HG02763 (cell line): Measurements from ENCODE around the gene COX6A1.
A peak's percentile ranks its signal among the peaks of the same experiment; 100 is the strongest.
"Not testable (repeated sequence)": the region's sequence is repeated elsewhere in the genome, so short reads cannot be mapped to it uniquely, and the experiment has no call there.

Experiments
- ATAC-seq: cut with Tn5 transposase; IDR thresholded peaks from one replicate; pipeline ENCODE4 v1.9.1; 2021; ENCODE audit warnings: mild to moderate bottlenecking, moderate library complexity; ENCODE audit not compliant: unreplicated experiment

The COX6A1 gene

GRCh38 chr12:120425797-120426196, 12.1 kb upstream of the COX6A1 start:
- ATAC-seq = no peak

GRCh38 chr12:120428597-120429229, 9.2 kb upstream of the COX6A1 start:
- ATAC-seq = no peak

GRCh38 chr12:120429368-120429767, 8.5 kb upstream of the COX6A1 start:
- ATAC-seq = no peak

- ATAC-seq = no peak
These were observed 5.0 kb upstream of the COX6A1 start for GRCh38 chr12:120432772-120433525.

DNA sequence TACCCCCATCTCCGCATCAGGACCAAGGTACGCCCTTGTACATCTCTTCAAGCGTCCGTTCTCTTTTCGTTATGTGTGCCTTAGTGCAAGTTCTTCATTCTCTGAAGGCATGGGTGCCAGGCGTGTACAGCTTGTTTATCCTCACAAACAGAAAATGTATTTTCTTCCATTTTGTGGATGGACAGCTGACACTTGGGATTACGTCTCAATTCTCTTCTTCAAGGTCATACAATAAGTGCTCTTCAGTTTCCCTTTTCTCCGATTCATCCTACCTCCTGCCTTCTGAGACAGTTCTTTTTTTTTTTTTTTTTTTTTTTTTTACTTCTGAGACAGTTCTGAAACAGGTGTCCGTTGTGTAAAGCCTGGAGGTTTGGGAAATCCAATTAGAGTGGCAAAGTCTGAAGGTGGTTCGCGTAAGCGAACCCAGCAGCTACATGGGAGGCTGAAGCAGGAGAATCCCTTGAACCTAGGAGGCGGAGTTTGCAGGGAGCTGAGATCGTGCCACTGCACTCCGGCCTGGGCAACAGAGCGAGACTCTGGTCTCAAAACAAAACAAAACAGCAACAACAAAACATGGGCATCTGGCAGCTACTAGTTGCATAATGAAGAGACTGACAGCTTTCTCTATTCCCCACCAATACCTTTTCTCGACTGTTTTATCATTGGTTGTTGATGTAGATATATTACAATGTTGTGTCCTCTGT, 734 bp downstream of the COX6A1 start:
- ATAC-seq = no peak

DNA sequence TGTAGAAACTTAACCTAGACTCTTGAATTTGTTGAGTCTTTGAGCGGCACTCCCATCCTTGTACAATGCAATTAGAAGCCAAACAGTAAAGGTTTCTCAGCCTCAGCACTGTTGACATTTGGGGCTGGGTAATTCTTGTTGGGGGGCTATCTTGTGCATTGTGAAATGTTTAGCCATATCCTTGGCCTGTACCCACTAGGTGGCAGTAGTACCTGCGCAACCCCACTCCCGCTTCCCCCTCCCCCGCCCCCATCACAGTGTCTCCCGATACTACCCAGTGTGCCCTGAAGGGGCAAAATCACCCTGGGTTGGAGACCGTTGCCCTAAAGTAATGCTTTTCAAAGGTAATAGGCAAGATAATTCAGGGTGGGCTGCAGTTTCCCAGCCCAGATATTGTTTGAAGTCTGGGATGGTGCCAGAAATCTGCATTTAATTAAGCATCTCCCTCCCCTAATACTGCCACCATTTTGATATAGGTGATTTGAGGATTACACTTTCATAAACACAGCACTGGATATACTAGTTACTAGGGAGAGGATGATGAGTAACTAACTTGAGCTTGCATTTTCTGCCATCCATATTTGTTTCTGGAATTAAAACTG, 1.8 kb downstream of the COX6A1 start:
- no peak for ATAC-seq

GRCh38 chr12:120444676-120445075, 6.8 kb downstream of the COX6A1 start:
- no peak for ATAC-seq

DNA sequence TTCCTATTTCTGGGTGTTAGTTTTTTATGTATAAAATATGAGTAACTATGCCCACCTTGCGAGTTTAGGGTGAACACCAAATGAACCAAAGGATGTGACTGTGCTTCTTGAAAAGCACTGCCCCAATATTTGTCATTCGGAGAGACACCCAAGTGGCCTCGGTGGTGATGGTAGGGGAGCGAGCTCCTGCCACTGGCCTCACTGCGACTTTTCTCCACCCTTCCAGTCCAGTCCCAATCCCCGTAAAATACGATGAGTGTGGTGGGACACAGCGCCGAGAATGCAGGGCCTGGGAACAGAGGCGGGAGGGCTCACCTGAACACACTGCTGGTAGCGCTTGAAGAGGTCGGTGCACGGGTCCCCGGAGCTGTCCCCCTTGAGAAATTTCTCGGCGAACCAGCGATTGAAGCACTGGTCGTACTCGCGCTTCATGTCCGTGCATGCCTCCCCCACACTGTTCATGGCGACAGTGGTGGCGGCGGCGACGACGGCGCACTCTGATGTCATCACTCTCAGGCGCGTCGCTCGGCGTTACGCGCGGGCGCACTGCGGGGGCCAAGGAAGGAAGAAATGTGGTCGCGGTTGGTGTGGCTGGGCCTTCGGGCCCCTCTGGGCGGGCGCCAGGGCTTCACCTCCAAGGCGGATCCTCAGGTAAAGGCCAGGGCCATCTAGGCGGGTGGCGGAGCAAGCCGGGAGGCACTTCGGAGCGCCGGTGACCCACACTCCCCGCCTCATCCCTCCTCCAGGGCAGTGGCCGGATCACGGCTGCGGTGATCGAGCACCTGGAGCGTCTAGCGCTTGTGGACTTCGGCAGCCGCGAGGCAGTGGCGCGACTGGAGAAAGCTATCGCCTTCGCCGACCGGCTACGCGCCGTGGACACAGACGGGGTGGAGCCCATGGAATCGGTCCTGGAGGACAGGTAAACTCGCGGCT, 8.3 kb downstream of the COX6A1 start, which contains the start of the genes GATC and TRIAP1:
Gene GATC (plus strand): TSS at position 534 of the 933 bp plus-strand sequence. CDS start 37 bp downstream, at position 571.
Gene TRIAP1 (minus strand): TSS at position 474 of the 933 bp plus-strand sequence. CDS start 12 bp downstream, at position 462.
- peak; percentile 91 for ATAC-seq

- not testable (repeated sequence) for ATAC-seq
These were observed 8.9 kb downstream of the COX6A1 start for GRCh38 chr12:120446844-120447178.

- no peak for ATAC-seq
These were observed 10.1 kb downstream of the COX6A1 start for GRCh38 chr12:120447992-120448391.

DNA sequence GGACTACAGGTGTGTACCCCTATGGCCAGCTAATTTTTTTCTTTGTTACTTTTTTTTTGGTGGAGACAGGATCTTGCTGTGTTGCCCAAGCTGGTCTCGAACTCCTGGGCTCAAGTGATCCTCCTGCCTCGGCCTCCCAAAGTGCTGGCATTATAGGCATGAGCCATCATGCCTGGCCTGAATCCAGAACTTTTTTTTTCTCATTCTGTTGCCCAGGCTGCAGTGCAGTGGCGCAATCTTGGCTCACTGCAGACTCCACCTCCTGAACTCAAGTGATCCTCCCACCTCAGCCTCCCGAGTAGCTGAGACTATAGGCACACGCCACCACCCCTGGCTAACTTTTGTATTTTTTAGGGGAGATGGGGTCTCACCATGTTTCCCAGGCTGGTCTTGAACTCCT, 14.6 kb downstream of the COX6A1 start:
- not testable (repeated sequence) for ATAC-seq

GRCh38 chr12:120453060-120453750, 15.3 kb downstream of the COX6A1 start:
- no peak for ATAC-seq

DNA sequence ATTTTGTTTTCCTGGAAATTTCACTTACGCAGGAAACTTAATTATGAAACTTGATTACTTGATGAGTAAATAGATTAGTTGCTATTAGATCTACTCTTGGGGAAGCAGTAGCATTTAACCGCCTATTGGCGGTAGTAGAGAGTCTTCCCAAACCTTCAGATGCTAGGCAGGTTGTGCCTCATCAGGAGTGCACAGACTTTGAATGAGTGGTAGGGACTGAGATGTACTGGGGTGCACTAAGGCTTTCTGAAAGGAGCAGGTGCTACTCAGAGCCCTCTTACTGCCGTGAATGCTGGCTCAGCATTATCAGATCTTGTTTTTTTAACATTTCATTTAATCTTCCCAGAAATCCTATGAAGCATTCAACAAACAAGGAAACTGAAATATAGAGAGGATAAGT, 16.1 kb downstream of the COX6A1 start:
- ATAC-seq = no peak

DNA sequence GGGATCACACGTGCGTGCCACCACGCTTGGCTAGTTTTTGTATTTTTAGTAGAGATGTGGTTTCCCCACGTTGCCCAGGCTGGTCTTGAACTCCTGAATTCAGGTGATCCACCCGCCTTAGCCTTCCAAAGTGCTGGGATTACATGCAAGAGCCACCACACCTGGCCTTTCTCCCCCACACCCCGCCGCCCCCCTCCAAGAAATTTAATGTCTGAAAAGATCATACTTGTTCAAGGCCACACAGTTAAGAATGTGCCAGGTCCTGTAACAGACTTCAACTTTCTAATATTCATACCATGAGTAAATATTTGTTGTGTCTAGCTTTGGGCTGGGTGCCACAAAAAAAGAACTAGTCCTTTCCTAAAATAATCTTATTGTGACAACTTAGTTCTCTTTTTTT, 17.4 kb downstream of the COX6A1 start:
- ATAC-seq = no peak

DNA sequence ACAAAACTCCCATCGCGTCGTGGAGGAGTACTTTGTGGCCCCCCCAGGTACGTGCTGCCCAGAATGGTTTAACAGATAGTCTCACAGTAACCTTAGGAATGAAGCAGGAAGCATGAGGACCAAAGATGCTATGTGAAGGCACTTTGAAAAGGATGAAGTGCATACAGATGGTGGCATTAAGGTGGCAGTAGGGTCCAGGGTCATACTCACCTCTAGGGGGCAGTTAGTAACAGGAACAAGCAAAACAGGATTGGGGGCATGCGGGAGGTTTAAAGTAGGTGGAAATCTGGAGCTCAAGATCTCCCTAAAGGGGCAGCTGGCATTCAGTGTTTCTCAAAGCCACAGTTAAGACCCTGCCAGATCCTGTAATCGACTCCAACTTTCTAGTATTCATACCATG, 19.2 kb downstream of the COX6A1 start:
- ATAC-seq = no peak

- no peak for ATAC-seq
These were observed 22.2 kb downstream of the COX6A1 start for GRCh38 chr12:120460157-120460556.

DNA sequence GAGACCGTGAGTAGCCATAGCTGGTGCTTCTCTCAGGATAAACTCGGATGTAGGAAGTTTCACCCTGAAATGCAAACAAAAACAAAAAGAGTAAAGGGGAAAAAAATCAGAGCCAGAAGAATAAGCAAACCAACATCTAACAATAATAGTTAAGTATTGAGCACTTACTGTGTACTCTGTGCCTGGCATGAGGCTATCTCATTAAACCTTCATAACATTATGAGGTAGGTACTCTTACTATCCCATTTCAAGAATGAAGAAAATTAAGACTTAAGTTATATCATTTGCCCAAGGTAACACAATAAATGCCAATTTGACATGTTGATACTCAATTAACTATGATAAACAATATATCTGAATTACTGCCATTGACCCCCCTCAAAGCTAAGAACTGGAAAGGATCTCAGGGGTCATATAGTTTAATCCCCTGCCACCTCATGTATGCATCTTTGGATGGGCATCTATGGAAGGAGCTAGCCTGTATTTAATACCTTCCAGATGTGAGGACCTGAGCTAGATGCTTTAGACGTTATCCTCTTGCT, 24.3 kb downstream of the COX6A1 start:
- ATAC-seq = no peak

DNA sequence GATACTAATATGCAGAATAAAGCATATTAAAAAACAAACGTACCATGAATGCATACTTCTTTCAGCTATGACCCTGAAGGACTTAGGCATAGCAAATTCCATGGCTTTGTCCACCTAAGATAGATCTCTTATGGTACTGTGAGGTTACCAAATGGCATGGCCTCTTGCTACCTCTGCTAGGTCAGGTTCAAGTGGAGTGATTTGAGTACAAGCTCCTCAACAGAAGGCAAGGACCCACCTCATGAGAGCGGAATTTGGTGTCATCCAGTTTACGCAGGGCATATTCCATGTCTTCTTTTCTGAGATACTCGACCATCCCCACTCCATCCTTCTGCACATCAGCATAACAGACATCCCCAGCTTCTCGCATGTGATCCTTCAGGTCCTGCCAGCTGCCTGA, 25.8 kb downstream of the COX6A1 start:
- ATAC-seq = no peak

GRCh38 chr12:120465756-120466155, 27.8 kb downstream of the COX6A1 start:
- no peak for ATAC-seq
